Panc1 (cell line): Measurements from ENCODE around the gene PCLO.

Source experiments
- CTCF ChIP-seq: fragments of 450-650 bp; IDR thresholded peaks from 2 replicates; pipeline ENCODE4 v1.5.1; 2017; ENCODE audit warnings: mild to moderate bottlenecking
- POLR2AphosphoS5 ChIP-seq: IDR thresholded peaks from 2 replicates; pipeline ENCODE4 v1.6.1; 2012; ENCODE audit warnings: mild to moderate bottlenecking, low read depth, low read length, moderate library complexity
- SIN3A ChIP-seq: IDR thresholded peaks from 2 replicates; pipeline ENCODE4 v1.6.1; 2012; ENCODE audit warnings: low read depth, mild to moderate bottlenecking, low read length, moderate library complexity, borderline replicate concordance; ENCODE audit not compliant: insufficient read depth
- TCF7L2 ChIP-seq: IDR thresholded peaks from 2 replicates; pipeline ENCODE4 v1.6.1; 2011; ENCODE audit warnings: mild to moderate bottlenecking, low read depth, low read length, inconsistent platforms
- TF ChIP-seq, protein P1 (sequence below), 2 experiments: IDR thresholded peaks; 2 replicates each; pipeline ENCODE4 v1.6.1; 2011 to 2012; ENCODE audit warnings: low read depth in 2 of 2, control low read depth in 1 of 2, low read length in 1 of 2, mild to moderate bottlenecking in 1 of 2, moderate library complexity in 1 of 2; ENCODE audit not compliant: insufficient read depth in 1 of 2

DNA sequence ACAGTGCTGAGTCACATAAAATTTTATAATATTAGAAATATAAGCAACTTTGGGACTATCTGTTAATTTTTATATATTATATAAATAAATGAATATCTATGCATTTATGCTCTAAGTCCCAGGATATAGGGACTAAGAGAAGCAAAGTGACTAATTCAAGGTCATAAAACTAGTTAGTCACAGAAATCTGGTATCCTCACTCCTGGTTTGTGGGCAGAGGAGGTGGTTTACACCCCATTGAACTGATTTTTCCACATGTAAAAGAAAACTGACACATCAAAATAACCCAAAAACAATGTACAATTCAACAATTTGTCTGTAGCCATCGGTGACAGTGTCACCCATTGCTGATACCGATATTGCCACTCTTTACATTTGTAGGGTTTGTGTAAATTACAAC is 3.0 kb downstream of the PCLO start:
- TF ChIP-seq, protein P1, sequence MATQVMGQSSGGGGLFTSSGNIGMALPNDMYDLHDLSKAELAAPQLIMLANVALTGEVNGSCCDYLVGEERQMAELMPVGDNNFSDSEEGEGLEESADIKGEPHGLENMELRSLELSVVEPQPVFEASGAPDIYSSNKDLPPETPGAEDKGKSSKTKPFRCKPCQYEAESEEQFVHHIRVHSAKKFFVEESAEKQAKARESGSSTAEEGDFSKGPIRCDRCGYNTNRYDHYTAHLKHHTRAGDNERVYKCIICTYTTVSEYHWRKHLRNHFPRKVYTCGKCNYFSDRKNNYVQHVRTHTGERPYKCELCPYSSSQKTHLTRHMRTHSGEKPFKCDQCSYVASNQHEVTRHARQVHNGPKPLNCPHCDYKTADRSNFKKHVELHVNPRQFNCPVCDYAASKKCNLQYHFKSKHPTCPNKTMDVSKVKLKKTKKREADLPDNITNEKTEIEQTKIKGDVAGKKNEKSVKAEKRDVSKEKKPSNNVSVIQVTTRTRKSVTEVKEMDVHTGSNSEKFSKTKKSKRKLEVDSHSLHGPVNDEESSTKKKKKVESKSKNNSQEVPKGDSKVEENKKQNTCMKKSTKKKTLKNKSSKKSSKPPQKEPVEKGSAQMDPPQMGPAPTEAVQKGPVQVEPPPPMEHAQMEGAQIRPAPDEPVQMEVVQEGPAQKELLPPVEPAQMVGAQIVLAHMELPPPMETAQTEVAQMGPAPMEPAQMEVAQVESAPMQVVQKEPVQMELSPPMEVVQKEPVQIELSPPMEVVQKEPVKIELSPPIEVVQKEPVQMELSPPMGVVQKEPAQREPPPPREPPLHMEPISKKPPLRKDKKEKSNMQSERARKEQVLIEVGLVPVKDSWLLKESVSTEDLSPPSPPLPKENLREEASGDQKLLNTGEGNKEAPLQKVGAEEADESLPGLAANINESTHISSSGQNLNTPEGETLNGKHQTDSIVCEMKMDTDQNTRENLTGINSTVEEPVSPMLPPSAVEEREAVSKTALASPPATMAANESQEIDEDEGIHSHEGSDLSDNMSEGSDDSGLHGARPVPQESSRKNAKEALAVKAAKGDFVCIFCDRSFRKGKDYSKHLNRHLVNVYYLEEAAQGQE (IDR thresholded peaks at IDR 0.05; ENCODE audit: insufficient read depth in 1 of 2, low read depth in 2 of 2, low read length in 1 of 2): no peak
- TF ChIP-seq CTCF: no peak
- no peak for TF ChIP-seq POLR2AphosphoS5
- no peak for TF ChIP-seq SIN3A
- TF ChIP-seq TCF7L2: no peak
